HG03175 (cell line): ENCODE measurements around the gene USP2.
A peak's percentile ranks its signal among the peaks of the same experiment; 100 is the strongest.

Source experiments
- ATAC-seq: cut with Tn5 transposase; IDR thresholded peaks from one replicate; pipeline ENCODE4 v1.9.1; 2021; ENCODE audit warnings: mild to moderate bottlenecking, moderate library complexity; ENCODE audit not compliant: unreplicated experiment

USP2 gene, protein sequence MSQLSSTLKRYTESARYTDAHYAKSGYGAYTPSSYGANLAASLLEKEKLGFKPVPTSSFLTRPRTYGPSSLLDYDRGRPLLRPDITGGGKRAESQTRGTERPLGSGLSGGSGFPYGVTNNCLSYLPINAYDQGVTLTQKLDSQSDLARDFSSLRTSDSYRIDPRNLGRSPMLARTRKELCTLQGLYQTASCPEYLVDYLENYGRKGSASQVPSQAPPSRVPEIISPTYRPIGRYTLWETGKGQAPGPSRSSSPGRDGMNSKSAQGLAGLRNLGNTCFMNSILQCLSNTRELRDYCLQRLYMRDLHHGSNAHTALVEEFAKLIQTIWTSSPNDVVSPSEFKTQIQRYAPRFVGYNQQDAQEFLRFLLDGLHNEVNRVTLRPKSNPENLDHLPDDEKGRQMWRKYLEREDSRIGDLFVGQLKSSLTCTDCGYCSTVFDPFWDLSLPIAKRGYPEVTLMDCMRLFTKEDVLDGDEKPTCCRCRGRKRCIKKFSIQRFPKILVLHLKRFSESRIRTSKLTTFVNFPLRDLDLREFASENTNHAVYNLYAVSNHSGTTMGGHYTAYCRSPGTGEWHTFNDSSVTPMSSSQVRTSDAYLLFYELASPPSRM

DNA sequence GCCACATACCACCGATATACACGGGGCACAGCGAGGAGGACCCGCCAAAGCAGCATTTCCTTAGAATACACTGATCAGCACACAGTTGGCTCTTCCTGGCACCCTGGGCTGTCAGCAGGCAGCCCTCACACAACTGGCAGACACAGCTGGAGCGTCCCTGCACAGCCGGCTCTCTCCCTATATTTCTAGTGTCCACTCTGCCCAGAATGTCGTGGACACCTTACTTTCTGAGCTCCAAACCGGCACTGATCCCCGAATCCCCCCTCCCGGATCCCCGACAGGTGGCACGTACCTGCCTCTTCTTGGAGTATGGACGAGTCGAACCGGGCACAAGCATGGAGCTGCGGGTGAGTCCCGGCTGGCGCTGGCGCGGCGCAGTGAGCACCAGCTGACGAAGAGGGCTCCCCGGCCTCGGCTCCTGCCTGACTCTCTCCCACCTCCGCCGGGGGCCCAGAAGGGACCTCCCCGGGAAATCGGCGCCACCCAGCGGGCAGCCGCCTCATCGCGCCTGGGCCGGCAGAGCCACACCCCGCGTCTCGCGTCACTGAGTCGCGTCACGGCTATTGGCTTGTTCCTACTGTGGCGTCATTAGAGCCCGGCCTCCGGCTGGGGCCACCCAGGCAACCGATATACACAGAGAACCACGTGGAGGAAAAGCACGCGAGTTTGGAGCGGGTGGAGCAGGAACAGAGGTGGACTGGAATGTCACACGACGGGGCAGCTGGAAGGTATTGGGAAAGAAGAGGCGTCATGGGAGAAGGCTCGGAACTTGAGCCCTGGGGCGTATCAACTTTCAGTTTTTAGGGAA is at the start of gene USP2:
Gene USP2, minus strand, starts transcription at position 510 of the 808 bp plus-strand sequence. CDS start 8,210 bp downstream, outside the sequence.
- peak; percentile 96 for ATAC-seq

DNA sequence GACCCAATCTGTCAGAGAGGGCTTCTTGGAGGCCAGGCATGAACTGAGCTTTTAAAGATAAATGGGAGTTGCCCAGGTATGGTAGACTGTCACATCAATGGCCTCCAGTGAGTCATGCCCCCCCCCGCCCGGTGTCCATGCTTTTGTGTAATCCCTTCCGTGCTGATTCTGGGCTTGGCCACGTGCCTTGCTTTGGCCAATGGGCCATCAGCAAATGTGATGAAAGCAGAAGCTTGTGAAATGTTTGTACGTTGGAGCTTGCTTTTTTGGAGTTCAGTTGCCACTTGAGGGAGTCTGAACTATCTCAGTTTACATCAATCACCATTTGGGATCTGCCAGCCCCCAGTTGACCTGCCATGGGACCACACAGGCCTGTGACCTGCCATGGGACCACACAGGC is 45.8 kb upstream of the USP2 start:
- ATAC-seq = no peak

DNA sequence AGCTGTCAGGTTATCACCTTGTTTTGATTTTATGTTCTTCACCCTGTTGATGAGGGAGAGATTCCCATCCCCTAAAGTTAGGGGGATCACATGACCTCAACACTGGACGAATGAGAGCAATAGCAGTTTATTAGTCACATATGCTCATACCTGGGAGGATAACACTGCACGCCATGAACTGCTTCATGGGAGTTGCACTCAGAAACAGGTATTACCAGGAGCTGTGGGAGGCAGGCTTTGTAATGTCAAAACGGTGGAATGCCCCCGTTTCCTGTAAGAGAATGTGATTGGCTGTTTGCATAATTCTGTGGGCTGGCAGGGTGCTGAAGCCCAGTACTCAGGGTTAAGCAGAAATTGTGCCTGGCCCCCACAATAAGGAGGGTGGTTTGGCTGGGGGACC is 44.7 kb upstream of the USP2 start:
- ATAC-seq = no peak

DNA sequence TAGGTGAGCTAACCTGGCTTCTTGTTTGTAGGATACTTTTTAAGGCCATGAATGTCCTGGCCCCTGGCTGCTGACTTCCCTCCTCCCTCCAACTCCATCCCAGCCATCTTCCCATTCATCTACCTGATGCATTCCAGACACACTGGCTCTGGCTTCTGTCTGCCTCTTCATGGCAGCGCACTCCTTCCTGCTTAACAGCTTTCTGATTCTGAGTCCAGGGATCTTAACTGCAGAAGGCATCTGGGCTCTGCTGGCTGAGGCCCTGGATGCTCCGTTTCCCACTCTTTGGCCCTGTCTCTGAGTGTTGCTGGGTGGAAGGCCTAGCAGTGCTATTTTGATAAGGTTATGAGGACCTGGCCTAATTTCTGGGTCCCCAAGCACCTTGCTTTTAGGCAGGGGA is 43.3 kb upstream of the USP2 start:
- no peak for ATAC-seq

DNA sequence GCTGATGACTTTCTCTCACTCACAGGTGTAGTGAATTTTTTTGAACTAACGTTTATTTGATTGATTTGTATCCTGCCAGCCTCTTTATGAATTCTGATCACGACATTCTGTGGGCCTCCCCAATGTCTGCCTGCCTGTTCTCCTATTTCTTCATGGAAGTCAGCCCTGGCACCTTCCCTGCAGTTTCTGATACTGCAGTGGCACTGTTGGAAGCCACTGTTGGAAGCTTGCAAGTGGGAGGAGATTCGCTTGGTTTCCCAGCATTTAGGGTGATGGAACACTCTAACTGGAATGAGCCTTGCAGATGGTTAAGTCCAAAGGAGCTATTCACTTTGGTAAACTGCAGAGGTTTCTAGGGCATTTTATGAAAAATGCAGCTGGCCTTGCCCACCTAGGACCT is 42.8 kb upstream of the USP2 start:
- ATAC-seq = no peak

DNA sequence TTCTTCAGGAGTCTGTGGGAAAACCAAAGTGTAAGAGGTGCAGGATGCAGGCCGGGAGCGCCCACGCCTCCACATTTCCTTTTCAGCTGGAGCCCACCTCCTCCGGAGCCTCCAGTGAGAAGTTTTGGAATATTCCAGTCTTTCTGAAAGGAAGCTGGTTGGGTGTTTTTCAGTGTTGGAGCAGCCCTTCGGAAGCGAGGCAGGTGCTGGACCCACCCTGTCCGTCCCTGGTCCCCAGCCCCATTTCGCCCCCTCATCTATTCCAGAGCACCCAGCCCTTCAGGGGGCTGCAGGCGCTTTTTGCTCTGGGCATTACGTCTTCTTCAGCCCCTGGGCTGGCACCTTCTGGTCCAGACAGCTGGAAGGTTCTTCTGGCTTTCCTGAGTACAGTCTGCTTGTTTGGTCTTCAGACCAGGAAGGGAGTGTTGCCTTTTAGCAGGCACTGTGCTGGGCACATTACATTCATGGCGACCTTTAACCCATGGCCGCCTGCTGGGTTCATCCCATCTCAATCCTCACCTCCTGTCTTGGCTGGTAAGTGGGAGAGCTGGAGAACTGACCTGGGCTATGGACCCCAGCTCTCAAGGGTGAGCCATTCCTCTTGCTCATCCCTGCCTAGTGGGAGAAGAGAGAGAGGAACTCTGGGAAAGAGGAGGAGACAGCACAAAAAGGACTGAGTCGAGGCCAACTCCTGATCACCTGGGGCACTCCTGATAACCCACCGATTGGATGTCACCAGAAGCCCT is 42.2 kb upstream of the USP2 start:
- no peak for ATAC-seq

DNA sequence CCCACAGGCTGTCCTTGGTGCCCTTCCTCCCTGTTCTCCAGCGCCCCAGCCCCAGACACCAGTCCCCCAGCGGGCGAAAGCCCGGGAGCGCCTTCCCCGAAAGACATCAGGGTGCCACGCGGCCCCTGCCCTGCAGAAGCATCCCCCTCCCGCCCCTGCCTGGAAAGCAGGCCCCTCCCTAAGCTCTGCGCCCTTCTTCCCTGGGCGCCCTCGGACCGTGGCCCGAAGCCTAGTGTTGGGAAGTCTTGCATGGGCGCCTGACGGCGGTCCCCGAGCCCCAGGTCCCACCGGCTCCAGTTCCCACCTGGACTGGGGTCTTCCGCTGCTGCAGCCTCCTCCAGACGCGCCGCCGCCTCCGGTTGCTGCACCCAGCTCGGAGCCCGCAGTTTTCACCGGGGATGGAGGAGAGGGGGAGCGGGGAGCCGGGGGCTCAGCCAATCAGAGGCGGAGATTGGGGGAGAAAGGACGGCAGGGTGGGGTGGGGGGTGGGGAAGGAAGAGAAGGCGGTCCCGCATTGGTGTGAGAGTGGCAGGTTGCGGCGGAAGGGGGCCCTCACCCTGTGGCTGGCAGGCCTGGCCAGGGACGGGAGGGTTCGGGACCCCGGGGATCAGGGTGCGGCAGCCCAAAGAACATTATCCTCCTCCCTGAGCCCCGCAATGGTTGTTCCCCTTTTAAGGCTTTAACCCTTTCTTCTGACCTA is 41.5 kb upstream of the USP2 start, which contains the start of gene THY1:
Gene THY1, minus strand, starts transcription at position 364 of the 700 bp plus-strand sequence. CDS start 2,267 bp downstream, outside the sequence.
- no peak for ATAC-seq

DNA sequence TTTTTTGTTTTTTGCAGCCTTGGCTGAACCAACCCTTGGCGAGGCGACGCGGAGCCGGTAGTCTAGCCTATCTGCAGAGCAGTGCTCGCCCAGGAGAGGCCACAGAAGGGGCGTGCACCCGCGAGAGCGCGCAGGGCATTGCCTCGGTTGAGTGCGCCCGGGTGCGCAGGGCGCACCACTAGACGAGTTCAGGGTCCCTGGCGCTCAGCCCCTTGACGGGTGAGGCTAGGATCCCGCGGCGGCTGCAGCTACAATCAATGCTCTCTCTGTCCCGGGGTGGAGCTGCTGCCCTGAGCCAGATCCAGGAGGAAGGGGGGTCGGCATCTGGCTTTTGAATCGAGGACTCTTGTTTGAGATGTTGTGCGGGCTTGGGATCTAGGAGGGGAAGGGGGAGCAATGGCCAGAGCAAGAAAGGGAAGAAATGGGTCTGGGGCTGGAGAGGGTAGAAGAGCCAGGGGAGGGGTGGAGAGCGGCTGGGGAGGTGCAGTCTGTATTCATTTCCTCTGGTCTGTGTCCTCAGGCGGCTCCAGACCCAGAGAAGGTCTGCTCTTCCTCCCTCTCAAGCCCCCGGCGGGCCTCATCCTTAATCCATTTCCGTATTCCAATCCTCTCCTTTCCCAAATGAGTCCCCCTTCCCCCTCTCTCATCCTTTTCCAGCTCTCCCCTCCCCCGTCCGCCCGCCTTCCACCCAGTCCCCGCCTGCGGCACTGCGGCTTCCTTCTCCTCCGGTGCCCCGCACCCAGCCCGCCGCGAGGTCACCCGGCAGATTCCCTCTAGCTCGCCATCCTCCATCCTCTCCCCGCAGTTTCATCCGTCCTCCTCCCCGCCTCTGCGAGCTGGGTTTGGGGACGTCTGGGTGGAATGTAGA is 40.7 kb upstream of the USP2 start:
- ATAC-seq = no peak

DNA sequence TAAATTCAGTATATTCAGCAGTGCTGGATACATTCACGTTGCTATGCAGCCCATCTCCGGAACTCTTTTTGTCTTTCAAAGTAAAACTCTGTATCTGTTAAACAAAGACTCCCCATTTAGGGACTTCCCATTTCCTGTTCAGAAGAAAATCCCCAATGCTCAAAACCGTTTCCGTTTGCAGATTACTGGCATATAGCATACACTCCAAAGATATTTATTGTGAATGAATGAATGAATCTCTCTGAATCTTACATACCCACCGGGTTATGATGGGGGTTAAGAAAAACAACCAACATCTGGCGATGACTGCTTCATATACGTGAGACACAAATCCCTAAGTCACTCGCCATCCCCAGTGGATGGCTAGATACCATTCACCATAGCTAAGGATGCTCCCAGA is 39.9 kb upstream of the USP2 start:
- ATAC-seq = no peak

DNA sequence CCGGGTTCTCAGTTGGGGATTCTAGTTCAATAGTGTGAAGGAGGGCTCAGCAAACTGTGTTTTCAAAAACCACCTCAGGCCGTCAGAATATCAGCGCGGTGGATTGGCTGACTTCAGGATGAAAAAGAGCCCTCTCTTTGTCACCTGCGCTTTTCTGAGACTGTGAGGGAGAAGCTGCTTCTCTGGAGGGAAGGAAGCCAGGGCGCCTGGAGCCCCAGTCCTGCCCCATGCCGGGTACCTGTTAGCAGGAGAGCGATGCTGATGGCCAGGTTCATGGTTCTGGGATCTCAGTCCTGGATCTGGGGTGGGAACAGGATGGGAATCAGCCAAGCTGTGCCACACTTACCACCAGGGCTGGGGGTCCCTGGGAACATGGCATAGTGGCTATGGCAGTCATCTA is 39.1 kb upstream of the USP2 start:
- ATAC-seq = no peak

DNA sequence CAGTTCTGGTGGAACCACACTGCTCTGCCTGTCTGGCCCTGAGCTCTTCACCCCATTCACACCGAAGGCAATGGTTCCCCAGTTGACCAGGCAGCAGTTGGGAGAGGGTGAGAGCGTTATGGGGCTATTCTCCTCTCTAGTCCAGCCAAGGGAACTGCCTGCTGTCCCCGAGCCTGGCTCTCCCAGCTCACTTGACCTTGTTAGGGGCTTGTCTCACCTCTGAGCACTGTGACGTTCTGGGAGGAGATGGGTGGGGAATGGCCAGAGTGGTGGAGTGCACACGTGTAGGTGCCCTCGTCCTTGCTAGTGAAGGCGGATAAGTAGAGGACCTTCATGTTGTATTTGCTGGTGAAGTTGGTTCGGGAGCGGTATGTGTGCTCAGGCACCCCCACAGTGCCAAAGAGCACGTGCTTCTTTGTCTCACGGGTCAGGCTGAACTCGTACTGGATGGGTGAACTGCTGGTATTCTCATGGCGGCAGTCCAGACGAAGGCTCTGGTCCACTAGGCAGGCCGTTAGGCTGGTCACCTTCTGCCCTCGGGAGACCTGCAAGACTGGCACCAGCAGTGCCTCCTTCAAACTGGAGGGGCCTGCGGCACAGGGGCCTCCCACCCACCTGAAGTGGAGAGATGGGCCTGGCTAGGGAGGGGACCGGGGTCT is 38.5 kb upstream of the USP2 start:
- ATAC-seq = no peak

DNA sequence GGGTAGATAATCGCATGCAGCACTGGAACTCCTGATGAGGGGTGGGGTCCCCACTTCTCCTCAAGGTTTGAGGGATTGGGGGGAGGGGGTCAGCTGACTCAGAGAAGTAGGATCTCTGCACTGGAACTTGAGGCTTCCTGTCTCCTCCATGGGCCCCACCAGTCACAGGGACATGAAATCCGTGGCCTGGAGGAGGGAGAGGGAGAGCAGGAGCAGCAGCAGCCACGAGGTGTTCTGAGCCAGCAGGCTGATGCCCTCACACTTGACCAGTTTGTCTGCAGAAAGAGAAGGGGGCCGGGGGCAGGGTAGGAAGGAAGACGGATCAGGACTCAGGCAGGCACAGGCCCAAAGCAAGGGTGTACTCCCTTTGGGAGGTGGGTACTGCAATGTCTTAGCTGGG is 37.8 kb upstream of the USP2 start:
- no peak for ATAC-seq

DNA sequence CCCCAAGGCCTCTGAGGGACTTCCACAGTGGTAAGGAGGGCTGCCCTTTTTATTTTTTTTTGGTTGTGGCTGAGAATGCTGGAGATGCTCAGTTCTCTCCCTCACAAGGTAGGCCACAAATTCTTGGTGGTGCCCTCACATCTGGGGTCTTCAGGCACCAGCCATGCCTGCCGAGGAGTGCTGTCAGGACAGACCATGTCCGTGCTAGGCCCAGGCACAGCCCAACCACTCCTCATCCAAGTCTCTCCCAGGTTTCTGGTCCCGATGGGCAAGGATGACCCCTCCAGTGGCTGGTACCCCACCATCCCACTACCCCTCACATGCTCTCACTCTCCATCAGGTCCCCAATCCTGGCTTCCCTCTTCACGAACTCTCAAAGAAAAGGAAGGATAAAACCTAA is 37.3 kb upstream of the USP2 start:
- no peak for ATAC-seq

DNA sequence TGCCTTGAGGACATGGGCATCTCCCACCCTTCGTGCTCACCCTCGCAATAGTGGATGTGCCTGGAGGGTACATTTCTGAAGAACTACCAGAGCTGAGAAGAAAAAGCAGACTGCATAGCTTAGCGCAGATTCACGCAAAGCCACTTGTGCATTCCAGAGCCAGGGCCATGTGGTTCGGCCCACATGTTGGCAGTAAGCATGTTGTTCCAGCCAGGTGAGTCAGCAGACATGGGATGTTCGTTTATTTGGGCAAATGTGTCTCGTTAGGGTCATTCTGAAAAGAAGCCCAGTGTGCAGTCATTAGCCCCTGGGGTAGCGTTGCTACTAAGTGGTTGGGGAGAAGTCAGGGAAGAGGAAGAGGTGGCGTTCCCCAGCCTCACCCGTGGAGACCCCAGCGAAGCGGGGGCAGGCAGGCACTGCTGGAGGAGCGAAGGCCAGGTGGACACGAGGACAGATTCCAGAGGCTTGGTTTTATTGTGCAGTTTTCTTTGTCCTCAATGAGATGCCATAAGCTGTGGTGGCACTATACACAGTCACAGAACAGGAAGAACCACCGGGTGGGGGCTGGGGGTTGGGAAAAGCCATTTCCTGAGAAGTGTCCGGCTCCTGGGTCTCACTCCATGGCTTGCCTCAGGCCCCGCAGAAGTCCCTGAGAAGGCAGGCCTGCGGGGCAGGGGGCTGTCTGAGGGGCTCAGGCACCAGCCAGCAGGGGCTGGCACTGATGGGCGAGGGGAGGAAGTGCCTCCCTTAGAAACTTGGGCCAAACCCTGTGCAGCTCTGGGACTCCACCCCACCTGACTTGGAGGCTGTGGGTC is 36.4 kb upstream of the USP2 start:
- no peak for ATAC-seq

DNA sequence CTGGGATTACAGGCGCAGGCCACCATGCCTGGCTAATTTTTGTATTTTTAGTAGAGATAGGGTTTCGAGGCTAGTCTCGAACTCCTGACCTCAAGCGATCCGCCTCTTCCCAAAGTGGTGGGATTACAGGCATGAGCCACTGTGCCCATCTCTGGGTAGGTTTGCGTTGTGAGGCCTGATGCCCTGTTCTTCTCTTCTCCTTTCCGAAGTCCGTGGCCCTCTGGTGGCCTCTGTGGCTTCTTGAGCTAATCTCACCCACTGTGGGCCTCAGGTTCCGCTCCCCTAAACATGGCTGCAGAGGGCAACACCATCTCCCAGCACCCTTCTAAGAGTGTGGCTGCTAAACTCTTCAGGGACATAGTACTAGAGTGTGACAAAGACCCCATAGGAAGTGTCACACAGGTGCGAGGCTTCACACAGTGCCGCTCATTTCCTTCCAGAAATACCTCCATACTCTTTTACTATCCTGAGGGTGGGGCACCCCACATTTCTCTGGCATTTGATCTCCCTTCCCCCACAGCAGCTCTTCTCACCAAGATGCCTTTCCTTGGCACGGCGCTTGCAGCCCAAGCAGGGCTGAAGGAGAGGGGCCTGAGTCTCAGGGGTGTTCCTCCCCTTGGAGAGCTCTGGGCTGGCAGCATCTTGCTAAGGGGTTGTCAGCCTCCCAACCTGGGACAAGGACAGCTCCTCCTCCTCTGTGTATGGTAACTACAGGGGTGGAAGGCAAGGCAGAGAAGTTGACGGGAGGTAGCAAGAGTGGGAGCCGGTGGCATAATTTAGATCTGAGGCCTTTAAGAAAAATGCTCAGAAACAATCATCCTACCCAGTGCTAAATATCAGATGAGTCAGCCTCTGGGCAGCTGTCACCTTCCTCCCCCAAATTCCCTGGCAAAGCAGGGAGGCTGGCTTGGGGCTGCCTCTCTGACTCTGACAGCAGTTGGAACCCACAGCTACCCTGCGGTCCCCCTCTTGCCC is 35.4 kb upstream of the USP2 start:
- no peak for ATAC-seq

DNA sequence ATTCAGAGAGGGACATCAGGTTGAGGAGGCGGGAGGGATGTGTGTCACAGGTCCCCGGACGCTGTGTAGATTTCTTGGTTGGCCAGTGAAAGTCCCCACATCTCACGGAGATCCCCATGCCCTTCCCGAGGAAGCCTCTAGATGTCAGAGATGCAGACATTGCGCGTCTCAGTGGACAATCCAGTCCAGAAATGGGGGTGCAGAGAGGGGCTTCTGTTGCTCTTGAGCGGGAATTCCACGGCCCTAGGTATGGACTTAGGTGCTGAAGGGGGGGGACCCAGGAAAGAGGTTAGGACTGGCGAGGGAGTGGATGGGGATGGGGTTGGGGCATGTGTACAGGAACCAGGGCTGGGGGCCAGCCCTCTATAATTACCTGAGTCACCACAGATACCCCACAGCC is 34.5 kb upstream of the USP2 start:
- ATAC-seq = no peak

DNA sequence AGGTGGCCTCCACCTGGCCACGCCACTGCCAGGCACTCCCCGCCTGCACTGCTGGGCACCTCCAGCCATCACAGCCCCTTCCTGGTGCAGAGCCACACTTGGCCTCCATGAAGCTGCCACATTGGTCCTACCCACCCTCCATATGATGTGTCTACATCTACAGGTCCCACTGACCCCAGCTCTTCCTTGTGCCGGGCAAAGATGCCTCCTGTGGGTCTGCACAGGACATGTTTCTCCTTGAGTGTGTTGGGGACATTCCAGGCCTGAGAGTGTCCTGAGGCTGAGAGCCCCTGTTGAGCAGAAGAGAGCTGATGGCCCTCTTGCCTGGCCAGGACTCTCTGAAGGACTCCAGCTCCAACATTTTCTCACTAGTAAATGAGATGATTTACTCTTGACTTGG is 34.0 kb upstream of the USP2 start:
- no peak for ATAC-seq
